ENCODE results near the gene PJA2.

- TF ChIP-seq CTCF (IDR thresholded peaks at IDR 0.05; ENCODE audit: insufficient read depth, low read length, poor library complexity, severe bottlenecking) (no peak), EZH2phosphoT487 (conservative IDR thresholded peaks at IDR 0.05; ENCODE audit: low read length) (no peak)
Observed at GRCh38 chr5:109388407-109388806, 21.4 kb downstream of the PJA2 start.

Data from SU-DHL-6 (cell line).